Astrocyte (in vitro differentiated cells and primary cell): Measurements from ENCODE around the gene TM9SF3. TPM values are rescaled to one million over a fixed set of nuclear protein-coding genes. Genes with fewer than 3 reads are reported as not detected.

Experiments
- DNase-seq: peaks from one replicate; pipeline ENCODE4 v3.0.0-alpha.2; 2010; ENCODE audit warnings: low read depth
- FAIRE-seq: peaks from 2 replicates; lab custom pipeline; 2011; peaks lifted over from hg19 to GRCh38; lab: Jason Lieb, UNC
- H2AFZ ChIP-seq: 2 replicates; pipeline ENCODE4 v1.6.0; 2012; ENCODE audit warnings: low read depth, low read length, inconsistent platforms
- H3K27ac ChIP-seq: 2 replicates; pipeline ENCODE4 v1.5.1; 2011; ENCODE audit warnings: low read depth, low read length, inconsistent platforms
- H3K27me3 ChIP-seq: 2 replicates; pipeline ENCODE4 v1.6.0; 2011; ENCODE audit warnings: low read length, inconsistent platforms; ENCODE audit not compliant: insufficient read depth
- H3K36me3 ChIP-seq: 2 replicates; pipeline ENCODE4 v1.5.1; 2011; ENCODE audit warnings: low read length, inconsistent platforms; ENCODE audit not compliant: insufficient read depth
- H3K4me1 ChIP-seq: 2 replicates; pipeline ENCODE4 v1.5.1; 2011; ENCODE audit warnings: low read length, inconsistent platforms; ENCODE audit not compliant: insufficient read depth
- H3K4me2 ChIP-seq: 2 replicates; pipeline ENCODE4 v1.6.0; 2012; ENCODE audit warnings: low read length, inconsistent platforms
- H3K4me3 ChIP-seq: 2 replicates; pipeline ENCODE4 v1.5.1; 2011; ENCODE audit warnings: low read depth, mild to moderate bottlenecking, low read length, inconsistent platforms; ENCODE audit not compliant: insufficient read depth
- H3K79me2 ChIP-seq: 2 replicates; pipeline ENCODE4 v1.6.0; 2012; ENCODE audit warnings: mild to moderate bottlenecking, low read length, inconsistent platforms; ENCODE audit not compliant: insufficient read depth
- H3K9ac ChIP-seq: 2 replicates; pipeline ENCODE4 v1.6.0; 2012; ENCODE audit warnings: mild to moderate bottlenecking, low read length, inconsistent platforms
- H3K9me3 ChIP-seq: 2 replicates; pipeline ENCODE4 v1.5.1; 2012; ENCODE audit warnings: low read depth, mild to moderate bottlenecking, low read length, inconsistent platforms; ENCODE audit not compliant: insufficient read depth
- H4K20me1 ChIP-seq: 2 replicates; pipeline ENCODE4 v1.6.0; 2012; ENCODE audit warnings: low read length, inconsistent platforms; ENCODE audit not compliant: insufficient read depth
- H3K27ac Mint-ChIP-seq: one replicate; pipeline ENCODE4 v1.8.0; 2021; ENCODE audit warnings: mild to moderate bottlenecking, mixed read lengths; ENCODE audit not compliant: unreplicated experiment
- H3K27me3 Mint-ChIP-seq: one replicate; pipeline ENCODE4 v1.8.0; 2021; ENCODE audit warnings: low read depth, mixed read lengths; ENCODE audit not compliant: unreplicated experiment
- H3K36me3 Mint-ChIP-seq: one replicate; pipeline ENCODE4 v1.8.0; 2021; ENCODE audit warnings: low read depth, mixed read lengths; ENCODE audit not compliant: unreplicated experiment
- H3K4me1 Mint-ChIP-seq: one replicate; pipeline ENCODE4 v1.8.0; 2021; ENCODE audit warnings: low read depth, mixed read lengths; ENCODE audit not compliant: unreplicated experiment
- H3K4me3 Mint-ChIP-seq: one replicate; pipeline ENCODE4 v1.8.0; 2021; ENCODE audit warnings: mild to moderate bottlenecking, moderate library complexity, mixed read lengths; ENCODE audit not compliant: unreplicated experiment
- H3K9me3 Mint-ChIP-seq: one replicate; pipeline ENCODE4 v1.8.0; 2021; ENCODE audit warnings: mild to moderate bottlenecking, mixed read lengths; ENCODE audit not compliant: unreplicated experiment
- CTCF ChIP-seq: IDR thresholded peaks from 2 replicates; pipeline ENCODE4 v1.5.1; 2011; ENCODE audit warnings: low read depth, mild to moderate bottlenecking, inconsistent platforms, low read length, moderate library complexity; ENCODE audit not compliant: insufficient read depth
- EZH2 ChIP-seq: IDR thresholded peaks from 2 replicates; pipeline ENCODE4 v1.6.1; 2012; ENCODE audit warnings: mild to moderate bottlenecking, low read length, inconsistent platforms; ENCODE audit not compliant: insufficient read depth
- total RNA-seq: library from RNA; stranded (reverse); gene quantifications from 2 replicates; pipeline ENCODE4 v1.2.1, GENCODE V29; 2021

TM9SF3 gene
- total RNA-seq, 1 donor from 2014 or later, result 200 TPM

GRCh38 chr10:96536129-96536528, 50.7 kb downstream of the TM9SF3 start:
- FAIRE-seq, result no peak
- no peak overlapping the region for H3K4me3 Mint-ChIP-seq
- Histone ChIP-seq H3K4me3 (no peak overlapping the region), H3K27me3 (no peaks in the 10 kb centered on the region), H2AFZ (no peak overlapping the region), H4K20me1 (peaks cover 64% of the 10 kb centered on the region), H3K27ac (no peak overlapping the region), H3K4me2 (no peak overlapping the region), H3K9me3 (no peaks in the 10 kb centered on the region), H3K4me1 (no peaks in the 10 kb centered on the region), H3K79me2 (peaks cover 67% of the 10 kb centered on the region), H3K36me3 (peaks cover 11% of the 10 kb centered on the region), H3K9ac (no peak overlapping the region)
- H3K27me3 Mint-ChIP-seq, result no peaks in the 10 kb centered on the region
- no peak for DNase-seq
- TF ChIP-seq EZH2 (no peak), CTCF (no peak)
- no peaks in the 10 kb centered on the region for H3K9me3 Mint-ChIP-seq
- H3K36me3 Mint-ChIP-seq, result peaks cover 18% of the 10 kb centered on the region
- H3K27ac Mint-ChIP-seq, result no peak overlapping the region
- H3K4me1 Mint-ChIP-seq, result peaks cover 11% of the 10 kb centered on the region

- H3K27ac Mint-ChIP-seq, result no peak overlapping the region
- TF ChIP-seq EZH2 (no peak), CTCF (no peak)
- Histone ChIP-seq H2AFZ (no peak overlapping the region), H3K4me3 (no peak overlapping the region), H3K27me3 (no peaks in the 10 kb centered on the region), H3K9me3 (no peaks in the 10 kb centered on the region), H3K4me2 (no peak overlapping the region), H3K9ac (no peak overlapping the region), H4K20me1 (peaks cover 54% of the 10 kb centered on the region), H3K27ac (no peak overlapping the region), H3K4me1 (no peaks in the 10 kb centered on the region), H3K79me2 (peaks cover 44% of the 10 kb centered on the region), H3K36me3 (peaks cover 18% of the 10 kb centered on the region)
- H3K9me3 Mint-ChIP-seq, result no peaks in the 10 kb centered on the region
- H3K27me3 Mint-ChIP-seq, result no peaks in the 10 kb centered on the region
- H3K36me3 Mint-ChIP-seq, result peaks cover 9% of the 10 kb centered on the region
- no peak overlapping the region for H3K4me3 Mint-ChIP-seq
- FAIRE-seq (no peak), DNase-seq (no peak)
- peaks cover 14% of the 10 kb centered on the region for H3K4me1 Mint-ChIP-seq
These were observed 54.3 kb downstream of the TM9SF3 start for GRCh38 chr10:96532523-96532922.

- TF ChIP-seq CTCF (no peak), EZH2 (no peak)
- H2AFZ ChIP-seq, result no peak overlapping the region
- H3K4me3 Mint-ChIP-seq, result no peak overlapping the region
- peaks cover 9% of the 10 kb centered on the region for H3K4me1 Mint-ChIP-seq
- no peak overlapping the region for H3K27ac Mint-ChIP-seq
- H3K27me3 ChIP-seq, result no peaks in the 10 kb centered on the region
- DNase-seq (no peak), FAIRE-seq (no peak)
- H3K9me3 ChIP-seq, result no peaks in the 10 kb centered on the region
- no peaks in the 10 kb centered on the region for H3K9me3 Mint-ChIP-seq
- H3K27me3 Mint-ChIP-seq, result no peaks in the 10 kb centered on the region
- H4K20me1 ChIP-seq, result peaks cover 50% of the 10 kb centered on the region
- no peak overlapping the region for H3K27ac ChIP-seq
- no peak overlapping the region for H3K4me3 ChIP-seq
- peaks cover 31% of the 10 kb centered on the region for H3K79me2 ChIP-seq
- H3K36me3 ChIP-seq, result peaks cover 31% of the 10 kb centered on the region
- H3K4me1 ChIP-seq, result no peaks in the 10 kb centered on the region
- no peak overlapping the region for H3K4me2 ChIP-seq
- H3K9ac ChIP-seq, result no peak overlapping the region
- H3K36me3 Mint-ChIP-seq, result peaks cover 19% of the 10 kb centered on the region
These were observed 57.1 kb downstream of the TM9SF3 start for GRCh38 chr10:96529634-96530279.
